Measurements from ENCODE around the gene MAP2K6.

Gene MAP2K6

DNA sequence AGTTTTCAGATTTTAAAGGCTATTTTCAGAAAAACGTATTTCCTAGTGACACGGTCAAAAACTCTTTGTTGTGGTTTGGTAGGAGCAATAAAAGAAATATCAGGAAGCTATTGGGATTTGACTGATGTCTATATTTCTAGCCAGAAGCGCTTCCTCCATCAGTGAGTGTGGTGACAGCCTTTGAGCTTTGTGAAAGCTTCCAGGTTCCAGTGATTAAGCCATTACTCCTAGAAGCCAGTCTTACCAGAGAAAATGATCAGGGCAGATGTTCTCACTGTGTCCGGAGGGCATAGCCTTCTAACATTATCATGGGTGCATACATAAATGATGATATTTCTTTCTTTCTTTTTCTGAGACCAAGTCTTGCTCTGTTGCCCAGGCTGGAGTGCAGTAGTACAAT, 39.6 kb downstream of the MAP2K6 start:
- Histone ChIP-seq H3K9me3 (ENCODE audit: low read depth, low read length) (no peaks in the 10 kb centered on the region), H3K9ac (ENCODE audit: insufficient read length) (no peak overlapping the region), H3K27ac (no peak overlapping the region), H3K4me3 (no peak overlapping the region), H3K36me3 (ENCODE audit: insufficient read depth, low read length) (no peaks in the 10 kb centered on the region)
- TF ChIP-seq EZH2 (IDR thresholded peaks at IDR 0.05) (no peak), FOXP2 (optimal IDR thresholded peaks at IDR 0.05; ENCODE audit: control extremely low read depth, extremely low read length, insufficient read depth) (no peak), POLR2AphosphoS5 (IDR thresholded peaks at IDR 0.05; ENCODE audit: borderline replicate concordance, low read depth, low read length) (no peak)
- DNase-seq (ENCODE audit: low read depth, low spot score): no peak

DNA sequence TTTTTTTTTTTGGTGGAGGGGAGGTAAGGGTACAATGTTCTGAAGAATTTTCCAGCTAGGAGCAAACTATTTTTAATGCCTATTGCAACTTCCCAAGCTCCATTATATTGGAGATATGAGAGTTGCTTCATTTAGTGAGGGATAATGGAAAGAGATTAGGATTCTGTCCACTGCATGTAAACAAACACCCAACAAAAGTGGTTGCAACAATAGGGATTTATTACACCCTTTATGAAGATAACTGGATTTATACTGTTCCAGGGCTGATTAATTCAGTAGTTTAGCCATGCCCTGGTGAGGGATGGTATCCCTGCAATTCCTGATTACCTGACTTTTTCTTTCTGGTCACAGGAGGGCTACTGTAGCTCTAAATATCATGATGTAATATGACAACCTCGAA, 40.5 kb downstream of the MAP2K6 start:
- DNase-seq (ENCODE audit: low read depth, low spot score): no peak
- Histone ChIP-seq H3K9ac (ENCODE audit: insufficient read length) (no peak overlapping the region), H3K27ac (no peak overlapping the region), H3K4me3 (no peak overlapping the region), H3K9me3 (ENCODE audit: low read depth, low read length) (no peaks in the 10 kb centered on the region), H3K36me3 (ENCODE audit: insufficient read depth, low read length) (no peaks in the 10 kb centered on the region)
- TF ChIP-seq FOXP2 (optimal IDR thresholded peaks at IDR 0.05; ENCODE audit: control extremely low read depth, extremely low read length, insufficient read depth) (no peak), EZH2 (IDR thresholded peaks at IDR 0.05) (no peak), POLR2AphosphoS5 (IDR thresholded peaks at IDR 0.05; ENCODE audit: borderline replicate concordance, low read depth, low read length) (no peak)

DNA sequence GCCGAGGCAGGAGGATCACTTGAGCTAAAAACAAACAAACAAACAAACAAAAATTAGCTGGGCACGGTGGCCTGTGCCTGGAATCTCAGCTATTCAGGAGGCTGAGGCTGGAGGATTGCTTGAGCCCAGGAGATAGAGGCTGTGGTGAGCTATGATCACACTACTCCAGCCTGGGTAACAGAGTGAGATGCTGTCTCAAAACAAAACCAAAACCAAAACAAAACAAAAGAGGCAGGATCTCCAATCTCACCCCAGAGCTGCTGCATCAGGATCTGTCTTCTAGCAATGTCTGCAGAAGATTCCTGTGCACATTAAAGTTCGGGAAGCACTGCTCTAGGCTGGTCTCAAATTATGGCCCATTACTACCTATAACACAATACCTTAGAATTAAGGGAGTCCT, 43.1 kb downstream of the MAP2K6 start:
- no peak for TF ChIP-seq EZH2 (IDR thresholded peaks at IDR 0.05)
- TF ChIP-seq POLR2AphosphoS5 (IDR thresholded peaks at IDR 0.05; ENCODE audit: borderline replicate concordance, low read depth, low read length): no peak
- no peak for TF ChIP-seq FOXP2 (optimal IDR thresholded peaks at IDR 0.05; ENCODE audit: control extremely low read depth, extremely low read length, insufficient read depth)
- Histone ChIP-seq H3K9ac (ENCODE audit: insufficient read length) (no peak overlapping the region), H3K4me3 (no peak overlapping the region), H3K9me3 (ENCODE audit: low read depth, low read length) (no peaks in the 10 kb centered on the region), H3K27ac (no peak overlapping the region), H3K36me3 (ENCODE audit: insufficient read depth, low read length) (no peaks in the 10 kb centered on the region)
- no peak for DNase-seq (ENCODE audit: low read depth, low spot score)

DNA sequence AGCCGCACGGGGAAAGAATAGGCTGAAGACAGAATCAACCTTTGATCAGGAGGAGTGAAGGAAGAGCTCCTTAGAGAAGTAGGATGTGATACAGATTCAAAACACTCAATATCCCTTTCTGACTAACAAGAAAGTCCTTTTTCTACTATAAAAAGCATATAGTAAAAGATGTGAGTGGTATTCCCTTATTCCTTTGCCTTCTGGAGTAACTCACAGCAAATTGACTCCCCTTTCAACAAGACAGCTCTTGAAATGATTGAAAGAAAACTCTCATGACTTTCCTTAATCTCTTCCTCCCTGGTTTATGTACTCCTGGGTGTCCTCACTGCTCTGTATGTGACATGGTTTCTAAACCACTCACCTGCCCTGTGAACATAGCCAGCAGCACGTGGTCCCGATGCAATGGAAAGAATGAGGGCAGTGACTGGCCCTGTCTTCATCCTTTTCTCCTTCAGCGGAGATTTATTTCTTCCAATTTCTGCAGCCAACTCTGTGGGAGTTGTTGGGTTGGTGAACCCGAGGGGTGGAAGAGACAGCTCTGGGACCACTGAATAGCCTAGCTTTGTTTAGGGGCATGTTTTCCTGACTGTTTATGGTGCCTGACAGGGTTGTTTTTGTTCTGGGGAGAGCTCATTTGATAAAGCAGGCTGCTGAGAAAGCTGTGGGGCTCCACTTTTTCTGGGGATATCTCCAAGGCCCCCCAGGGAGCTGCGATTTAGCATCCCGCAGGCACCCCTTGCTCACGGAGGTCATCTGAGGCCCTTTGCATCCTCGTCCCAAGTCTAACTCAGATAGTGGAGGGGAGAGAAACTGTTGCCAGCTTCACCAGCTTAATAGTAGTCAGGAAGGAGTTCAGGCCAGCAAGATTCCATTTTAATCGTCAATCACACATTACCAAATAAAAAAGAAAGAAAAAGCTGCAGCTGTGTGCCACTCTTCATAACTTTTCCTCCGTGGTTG, 46.7 kb downstream of the MAP2K6 start:
- no peak overlapping the region for H3K27ac ChIP-seq
- no peaks in the 10 kb centered on the region for H3K9me3 ChIP-seq (ENCODE audit: low read depth, low read length)
- H3K4me3 ChIP-seq: no peak overlapping the region
- DNase-seq (ENCODE audit: low read depth, low spot score): no peak
- TF ChIP-seq POLR2AphosphoS5 (IDR thresholded peaks at IDR 0.05; ENCODE audit: borderline replicate concordance, low read depth, low read length) (no peak), EZH2 (IDR thresholded peaks at IDR 0.05) (no peak), FOXP2 (optimal IDR thresholded peaks at IDR 0.05; ENCODE audit: control extremely low read depth, extremely low read length, insufficient read depth) (no peak)
- no peak overlapping the region for H3K9ac ChIP-seq (ENCODE audit: insufficient read length)
- H3K36me3 ChIP-seq (ENCODE audit: insufficient read depth, low read length): no peaks in the 10 kb centered on the region

DNA sequence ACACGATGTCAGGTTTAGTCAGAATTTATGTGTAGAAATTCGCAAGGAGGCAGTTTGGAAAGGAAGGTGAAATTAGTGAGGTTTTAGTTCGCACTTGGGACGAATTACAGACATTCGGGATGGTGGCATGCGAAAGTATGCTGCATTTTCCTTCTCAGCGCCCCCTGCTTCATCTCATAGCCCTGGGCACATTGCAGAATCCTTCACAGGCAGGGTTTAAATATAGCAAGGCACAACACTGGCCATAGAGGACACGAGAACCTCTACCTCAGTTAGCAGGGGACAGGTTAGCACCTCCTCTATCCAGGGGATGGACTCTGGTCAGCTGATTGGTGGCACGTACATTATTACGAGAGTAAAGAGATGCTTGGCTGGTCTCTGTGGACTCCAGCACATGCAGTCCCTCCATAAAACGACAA, 47.5 kb downstream of the MAP2K6 start:
- H3K27ac ChIP-seq: no peak overlapping the region
- H3K9me3 ChIP-seq (ENCODE audit: low read depth, low read length): no peaks in the 10 kb centered on the region
- H3K4me3 ChIP-seq: no peak overlapping the region
- no peak for TF ChIP-seq POLR2AphosphoS5 (IDR thresholded peaks at IDR 0.05; ENCODE audit: borderline replicate concordance, low read depth, low read length)
- no peak for TF ChIP-seq EZH2 (IDR thresholded peaks at IDR 0.05)
- no peak for TF ChIP-seq FOXP2 (optimal IDR thresholded peaks at IDR 0.05; ENCODE audit: control extremely low read depth, extremely low read length, insufficient read depth)
- no peak for DNase-seq (ENCODE audit: low read depth, low spot score)
- H3K9ac ChIP-seq (ENCODE audit: insufficient read length): no peak overlapping the region
- no peaks in the 10 kb centered on the region for H3K36me3 ChIP-seq (ENCODE audit: insufficient read depth, low read length)

DNA sequence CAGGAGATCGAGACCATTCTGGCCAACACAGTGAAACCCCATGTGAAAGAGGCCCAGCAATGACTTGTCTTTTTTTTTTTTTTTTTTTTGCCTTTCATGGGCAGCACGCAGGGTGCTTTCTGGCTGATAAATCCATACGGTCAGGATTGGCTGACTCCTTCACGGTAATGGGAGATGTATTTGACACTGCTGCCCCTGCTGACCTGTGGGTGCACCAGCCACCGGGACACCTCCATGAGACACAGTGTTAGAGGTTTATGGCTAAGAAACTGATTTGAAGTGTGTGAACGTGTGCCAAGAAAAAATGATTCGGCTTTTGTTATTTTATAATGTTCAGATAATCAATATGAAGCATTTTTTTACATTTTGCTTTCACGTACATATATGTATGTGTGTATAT, 48.4 kb downstream of the MAP2K6 start:
- no peak for DNase-seq (ENCODE audit: low read depth, low spot score)
- TF ChIP-seq EZH2 (IDR thresholded peaks at IDR 0.05) (no peak), FOXP2 (optimal IDR thresholded peaks at IDR 0.05; ENCODE audit: control extremely low read depth, extremely low read length, insufficient read depth) (no peak), POLR2AphosphoS5 (IDR thresholded peaks at IDR 0.05; ENCODE audit: borderline replicate concordance, low read depth, low read length) (no peak)
- Histone ChIP-seq H3K9ac (ENCODE audit: insufficient read length) (no peak overlapping the region), H3K27ac (no peak overlapping the region), H3K36me3 (ENCODE audit: insufficient read depth, low read length) (no peaks in the 10 kb centered on the region), H3K9me3 (ENCODE audit: low read depth, low read length) (no peaks in the 10 kb centered on the region), H3K4me3 (no peak overlapping the region)

DNA sequence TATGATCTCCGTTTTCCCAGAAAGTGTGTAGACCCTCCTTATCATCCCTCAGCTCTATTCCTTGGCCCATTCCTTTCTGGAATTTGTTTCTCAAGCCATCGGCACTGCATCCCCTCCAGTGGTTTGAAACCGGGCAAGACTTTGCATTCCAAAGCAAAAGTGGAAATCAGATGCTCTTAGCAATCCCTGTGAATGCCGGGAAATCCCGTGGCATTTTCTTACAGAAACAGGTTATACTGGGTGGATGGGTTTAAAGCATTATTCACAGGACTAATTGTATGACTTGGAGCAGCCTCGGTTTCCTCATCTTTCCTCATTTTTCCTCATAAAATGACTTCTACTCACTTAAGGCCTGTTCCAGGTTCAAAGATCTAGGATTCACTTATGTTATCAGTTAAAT, 52.0 kb downstream of the MAP2K6 start:
- no peak overlapping the region for H3K9ac ChIP-seq (ENCODE audit: insufficient read length)
- H3K9me3 ChIP-seq (ENCODE audit: low read depth, low read length): no peaks in the 10 kb centered on the region
- no peak for DNase-seq (ENCODE audit: low read depth, low spot score)
- no peaks in the 10 kb centered on the region for H3K36me3 ChIP-seq (ENCODE audit: insufficient read depth, low read length)
- TF ChIP-seq POLR2AphosphoS5 (IDR thresholded peaks at IDR 0.05; ENCODE audit: borderline replicate concordance, low read depth, low read length) (no peak), EZH2 (IDR thresholded peaks at IDR 0.05) (no peak), FOXP2 (optimal IDR thresholded peaks at IDR 0.05; ENCODE audit: control extremely low read depth, extremely low read length, insufficient read depth) (no peak)
- H3K27ac ChIP-seq: no peak overlapping the region
- no peak overlapping the region for H3K4me3 ChIP-seq

DNA sequence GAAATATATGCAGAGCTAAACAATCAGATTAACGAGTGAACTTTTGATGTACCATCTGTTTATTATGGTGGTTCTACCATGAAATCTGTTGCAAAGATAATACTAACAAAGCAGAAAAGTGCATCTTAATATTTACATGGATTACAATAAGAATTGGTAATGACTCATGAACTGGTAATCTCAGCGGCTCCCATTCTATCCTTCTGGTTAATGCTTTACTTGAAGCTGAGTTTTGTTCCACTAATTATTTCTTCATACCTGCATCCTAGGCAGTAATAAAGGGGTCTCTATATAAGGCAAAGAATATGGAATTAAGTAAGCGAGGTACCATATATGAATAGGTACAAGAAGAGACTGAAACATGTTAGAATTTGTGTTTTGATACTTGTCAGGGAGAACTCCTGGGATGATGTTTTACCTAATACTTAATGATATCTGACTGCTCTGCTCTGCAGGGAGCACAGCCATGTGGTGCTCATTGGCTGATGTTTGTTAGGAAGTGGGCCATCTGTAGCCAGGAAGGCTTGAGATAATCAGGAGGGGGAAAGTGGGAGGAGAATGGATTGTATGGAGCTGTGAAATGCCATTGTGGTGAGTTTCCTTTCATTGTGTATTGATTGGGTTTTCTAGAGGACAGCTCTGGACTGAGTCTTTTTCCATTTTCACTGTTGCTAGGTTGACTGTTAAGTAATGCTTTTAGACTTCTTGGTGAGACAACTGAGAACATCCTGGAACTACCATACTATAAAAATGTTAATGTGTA, 52.6 kb downstream of the MAP2K6 start:
- TF ChIP-seq POLR2AphosphoS5 (IDR thresholded peaks at IDR 0.05; ENCODE audit: borderline replicate concordance, low read depth, low read length): no peak
- TF ChIP-seq EZH2 (IDR thresholded peaks at IDR 0.05): no peak
- no peak for TF ChIP-seq FOXP2 (optimal IDR thresholded peaks at IDR 0.05; ENCODE audit: control extremely low read depth, extremely low read length, insufficient read depth)
- Histone ChIP-seq H3K27ac (no peak overlapping the region), H3K4me3 (no peak overlapping the region), H3K9me3 (ENCODE audit: low read depth, low read length) (no peaks in the 10 kb centered on the region), H3K36me3 (ENCODE audit: insufficient read depth, low read length) (no peaks in the 10 kb centered on the region), H3K9ac (ENCODE audit: insufficient read length) (no peak overlapping the region)
- no peak for DNase-seq (ENCODE audit: low read depth, low spot score)

Measured in SK-N-MC (cell line).